OCI-LY7 (cell line): ENCODE measurements around the gene HEATR5B.

Source experiments
- CTCF ChIP-seq: fragments of 200-600 bp; sonication (generic); conservative IDR thresholded peaks from 2 replicates; pipeline ENCODE4 v1.5.1; 2014; ENCODE audit warnings: mild to moderate bottlenecking, antibody characterized with exemption, low read length, moderate library complexity, mixed read lengths
- EZH2phosphoT487 ChIP-seq: fragments of 200-600 bp; sonication (generic); IDR thresholded peaks from 2 replicates; pipeline ENCODE4 v1.6.1; 2018; ENCODE audit warnings: low read depth, borderline replicate concordance, mild to moderate bottlenecking, mixed run types, antibody characterized with exemption, low read length, moderate library complexity, mixed read lengths

- TF ChIP-seq CTCF = no peak
- no peak for TF ChIP-seq EZH2phosphoT487
Observed at GRCh38 chr2:36954977-36955607, 129.1 kb downstream of the HEATR5B start.
